IPS-NIHi7 (cell line): ENCODE data around the gene AAMP.
A peak's percentile ranks its signal among the peaks of the same experiment; 100 is the strongest.
"Not testable (repeated sequence)": the region's sequence is repeated elsewhere in the genome, so short reads cannot be mapped to it uniquely, and the experiment has no call there.

Source experiments
- DNase-seq: peaks from one replicate; pipeline ENCODE4 v3.0.0; 2012; ENCODE audit warnings: mixed read lengths; ENCODE audit errors: extremely low spot score

Gene AAMP

GRCh38 chr2:218274586-218274985, 4.6 kb upstream of the AAMP start:
- no peak for DNase-seq

GRCh38 chr2:218273908-218274249, 3.9 kb upstream of the AAMP start:
- DNase-seq: no peak

- DNase-seq: not testable (repeated sequence)
These were observed 3.4 kb upstream of the AAMP start for GRCh38 chr2:218273214-218273907.

- DNase-seq: peak; percentile 76
These were observed 2.7 kb upstream of the AAMP start for GRCh38 chr2:218272531-218273212.

- DNase-seq: no peak
These were observed 2.1 kb upstream of the AAMP start for GRCh38 chr2:218271865-218272530.

- no peak for DNase-seq
These were observed 1.5 kb upstream of the AAMP start for GRCh38 chr2:218271487-218271797.

- no peak for DNase-seq
These were observed 967 bp upstream of the AAMP start for GRCh38 chr2:218270721-218271486.

GRCh38 chr2:218267259-218267658, 2.7 kb downstream of the AAMP start:
- DNase-seq: no peak

GRCh38 chr2:218266316-218266979, 3.5 kb downstream of the AAMP start:
- no peak for DNase-seq

- no peak for DNase-seq
These were observed 4.3 kb downstream of the AAMP start for GRCh38 chr2:218265626-218266025.

GRCh38 chr2:218264773-218265561, 5.0 kb downstream of the AAMP start:
- DNase-seq: no peak

- DNase-seq: no peak
These were observed 5.9 kb downstream of the AAMP start for GRCh38 chr2:218263817-218264641.

- DNase-seq: no peak
These were observed 7.0 kb downstream of the AAMP start for GRCh38 chr2:218262631-218263586.

- no peak for DNase-seq
These were observed 7.7 kb downstream of the AAMP start for GRCh38 chr2:218262237-218262600.

GRCh38 chr2:218261423-218262236, 8.3 kb downstream of the AAMP start:
- no peak for DNase-seq

- peak; percentile 74 for DNase-seq
These were observed 9.1 kb downstream of the AAMP start, which contains the start of gene GPBAR1 for GRCh38 chr2:218260742-218261422. TSS of gene GPBAR1 (plus strand) at chr2:218261015. CDS start at chr2:218262725, 1,710 bp downstream.

- no peak for DNase-seq
These were observed 9.8 kb downstream of the AAMP start for GRCh38 chr2:218260166-218260565.
